CD4-positive, alpha-beta memory T cell (primary cell): ENCODE data around the gene KCNAB2. TPM values are rescaled to one million over a fixed set of nuclear protein-coding genes. Genes with fewer than 3 reads are reported as not detected.

Source experiments
- CTCF ChIA-PET: fragments of 350-600 bp; sonication (Branson Sonifier 250); formaldehyde crosslinking; loops from one replicate; lab custom pipeline; 2021; ENCODE audit warnings: inconsistent platforms; ENCODE audit not compliant: partially characterized antibody; lab: Charles Lee
- POLR2A ChIA-PET: fragments of 350-600 bp; sonication (Branson Sonifier 250); formaldehyde crosslinking; loops from one replicate; lab custom pipeline; 2021; ENCODE audit not compliant: partially characterized antibody; lab: Charles Lee
- DNase-seq, 5 donors: peaks; one replicate each; pipeline versions ENCODE4 v3.0.0 to v3.0.0-alpha.2; 2020 to 2022; ENCODE audit warnings: mixed read lengths in 1 of 5
- H3K27ac ChIP-seq: one replicate; pipeline ENCODE4 v1.7.0; 2013; ENCODE audit warnings: low read depth, low read length
- H3K27me3 ChIP-seq: 2 replicates; pipeline ENCODE4 v1.7.0; 2013; ENCODE audit warnings: mild to moderate bottlenecking, low read length, moderate library complexity; ENCODE audit not compliant: insufficient read depth
- H3K36me3 ChIP-seq: 2 replicates; pipeline ENCODE4 v1.7.0; 2013; ENCODE audit warnings: mild to moderate bottlenecking, low read length, moderate library complexity; ENCODE audit not compliant: insufficient read depth
- H3K4me1 ChIP-seq: 2 replicates; pipeline ENCODE4 v1.7.0; 2013; ENCODE audit warnings: mild to moderate bottlenecking, low read length, moderate library complexity; ENCODE audit not compliant: insufficient read depth
- H3K4me3 ChIP-seq, 2 donors: one replicate each; pipeline ENCODE4 v1.7.0; 2013; ENCODE audit warnings: low read length in 2 of 2, mild to moderate bottlenecking in 1 of 2
- H3K9me3 ChIP-seq, 2 donors: one replicate each; pipeline ENCODE4 v1.7.0; 2013; ENCODE audit warnings: low read length in 2 of 2, control low read depth in 1 of 2; ENCODE audit not compliant: control insufficient read depth in 1 of 2
- H3K27ac Mint-ChIP-seq, 7 donors: one replicate each; pipeline ENCODE4 v1.8.0; 2020 to 2021; ENCODE audit warnings: mixed read lengths in 7 of 7, mild to moderate bottlenecking in 6 of 7, inconsistent platforms in 3 of 7, moderate library complexity in 3 of 7
- H3K27me3 Mint-ChIP-seq, 2 donors: one replicate each; pipeline ENCODE4 v1.8.0; 2020 to 2021; ENCODE audit warnings: mixed read lengths in 2 of 2
- H3K36me3 Mint-ChIP-seq, 2 donors: one replicate each; pipeline ENCODE4 v1.8.0; 2020 to 2021; ENCODE audit warnings: mixed read lengths in 2 of 2, inconsistent platforms in 1 of 2, mild to moderate bottlenecking in 1 of 2
- H3K4me1 Mint-ChIP-seq, 4 donors: one replicate each; pipeline ENCODE4 v1.8.0; 2020 to 2021; ENCODE audit warnings: mixed read lengths in 4 of 4, mild to moderate bottlenecking in 1 of 4
- H3K4me3 Mint-ChIP-seq, 8 donors: one replicate each; pipeline ENCODE4 v1.8.0; 2020 to 2021; ENCODE audit warnings: mixed read lengths in 8 of 8, mild to moderate bottlenecking in 7 of 8, moderate library complexity in 6 of 8, inconsistent platforms in 3 of 8
- H3K9me3 Mint-ChIP-seq, 8 donors: one replicate each; pipeline ENCODE4 v1.8.0; 2020 to 2021; ENCODE audit warnings: mixed read lengths in 8 of 8, mild to moderate bottlenecking in 5 of 8, inconsistent platforms in 3 of 8, moderate library complexity in 1 of 8
- intact Hi-C: fragments of 100-400 bp; cut with micrococcal nuclease; formaldehyde crosslinking; loops from one replicate; pipeline ENCODE4 v1.15.1; 2023
- polyA plus RNA-seq, 2 donors: library from polyadenylated mRNA; unstranded; fragments of 300-500 nt; fragmentation: Illumina TruSeq; gene quantifications; one replicate each; pipeline ENCODE4 v1.2.3, GENCODE V29; 2021
- total RNA-seq, 2 experiments: library from RNA; stranded (reverse); gene quantifications; one replicate each; pipeline ENCODE4 v1.2.3, GENCODE V29; 2021

KCNAB2 gene
- total and polyA plus RNA-seq, 4 experiments from 2014 or later, result 20.9 to 197 (median 121) TPM

DNA sequence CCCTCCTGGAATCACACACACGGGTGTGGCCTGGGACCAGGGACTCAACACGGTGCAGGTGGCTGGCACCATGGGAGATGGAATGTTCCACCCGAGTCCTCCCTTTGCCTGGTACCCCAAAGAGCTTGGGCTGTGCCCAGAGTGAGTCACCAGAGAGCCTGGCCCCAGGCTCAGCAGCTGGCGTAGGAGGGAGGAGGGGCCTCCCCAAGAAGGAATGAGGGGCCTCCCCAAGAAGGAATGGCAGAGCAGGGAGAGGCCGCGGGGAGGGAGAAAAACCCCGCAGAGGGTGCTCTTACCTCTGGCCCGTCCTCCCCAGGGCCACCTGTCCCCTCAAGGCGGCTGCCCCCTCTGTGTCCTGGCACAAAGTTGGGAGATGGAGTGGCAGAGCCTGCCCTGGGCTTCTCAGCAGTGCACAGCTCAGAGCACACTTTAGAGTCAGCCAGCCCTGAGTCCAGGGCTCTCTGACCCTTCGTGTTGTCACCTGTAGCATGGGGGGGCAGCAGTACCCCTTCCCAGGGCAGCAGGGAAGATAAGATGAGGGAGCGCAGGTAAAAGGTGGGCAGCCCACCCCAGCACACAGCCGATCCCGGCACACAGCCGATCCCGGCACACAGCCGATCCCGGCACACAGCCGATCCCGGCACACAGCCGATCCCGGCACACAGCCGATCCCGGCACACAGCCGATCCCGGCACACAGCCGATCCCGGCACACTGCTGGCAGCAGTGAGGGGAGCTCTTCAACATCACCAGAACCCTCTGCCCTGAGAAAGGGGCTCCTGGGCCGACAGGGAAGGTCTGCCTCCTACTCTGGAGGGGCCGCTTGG lies 20.2 kb upstream of the KCNAB2 start:
- H3K4me1 Mint-ChIP-seq, result peaks cover 37 to 66% (median 48%) of the 10 kb centered on the region in 4 donors
- peaks cover 8% of the 10 kb centered on the region for H3K36me3 ChIP-seq
- H3K27me3 ChIP-seq, result no peaks in the 10 kb centered on the region
- no peaks in the 10 kb centered on the region for H3K9me3 ChIP-seq
- H3K36me3 Mint-ChIP-seq, result peaks cover 7 to 29% of the 10 kb centered on the region in 2 donors
- H3K4me1 ChIP-seq, result peaks cover 45% of the 10 kb centered on the region
- intact Hi-C loops, result loop anchor here (1.0 to 10.0 kb wide), 5 partner anchors 33 to 435 kb away; partner anchors contain the start of genes HES3, NPHP4 and RPL22
- peak overlapping the region; percentile 96 to 99 (median 98) for H3K27ac Mint-ChIP-seq
- CTCF ChIA-PET, result interaction anchor here (0.7 to 2.5 kb wide), 5 partner anchors 9 to 32 kb away, joined by 3 to 16 read pairs (median 4); partner anchors contain the start of gene NPHP4
- H3K4me3 ChIP-seq, result peak overlapping the region in 1 of 2 donors; percentile 89
- H3K27ac ChIP-seq, result peak overlapping the region; percentile 89
- peaks cover 0 to 2% (median 0%) of the 10 kb centered on the region in 8 donors for H3K9me3 Mint-ChIP-seq
- no peaks in the 10 kb centered on the region for H3K27me3 Mint-ChIP-seq
- H3K4me3 Mint-ChIP-seq, result peak overlapping the region; percentile 88 to 99 (median 92)
- POLR2A ChIA-PET, result interaction anchor here (0.8 to 6.7 kb wide), 10 partner anchors 9 to 429 kb away, joined by 3 to 179 read pairs (median 4); partner anchors contain the start of gene NPHP4
- DNase-seq, result no peak

DNA sequence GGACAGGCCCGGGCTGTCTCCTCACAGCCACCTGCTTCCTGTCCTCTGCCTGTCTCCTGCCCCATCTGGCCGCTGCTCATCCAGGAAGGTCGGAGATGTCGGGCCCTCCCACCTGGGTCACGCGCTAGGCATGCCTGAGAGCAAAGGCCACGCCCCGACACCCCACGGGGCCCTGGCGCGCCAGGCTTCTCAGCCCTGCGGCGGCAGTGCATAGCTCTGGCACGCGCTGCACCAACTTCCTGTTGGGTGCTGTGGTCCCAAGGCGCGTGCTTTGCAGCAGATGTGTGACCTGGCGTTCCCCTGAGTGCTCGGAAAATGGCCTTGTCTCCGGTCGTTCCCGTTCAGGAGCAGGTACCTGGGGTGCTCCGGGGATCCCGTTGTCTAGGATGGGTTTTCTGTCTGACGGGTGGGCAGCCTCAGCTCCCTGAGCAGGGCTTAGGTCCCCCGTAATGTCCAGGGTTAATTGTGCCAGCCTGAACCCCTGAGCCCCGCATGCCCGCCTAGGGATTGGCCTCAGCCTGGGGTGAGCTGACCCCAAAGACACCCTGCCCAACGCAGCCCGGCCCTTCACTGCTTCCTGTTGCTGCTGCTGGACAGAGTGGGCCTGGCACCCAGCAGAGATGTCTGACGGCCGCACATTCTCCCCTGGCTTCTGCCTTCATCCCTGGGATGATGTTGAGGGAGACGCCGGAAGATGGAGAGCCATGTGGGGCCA lies 19.4 kb upstream of the KCNAB2 start:
- Histone ChIP-seq H3K4me1 (peaks cover 53% of the 10 kb centered on the region), H3K36me3 (peaks cover 8% of the 10 kb centered on the region), H3K9me3 (no peaks in the 10 kb centered on the region), H3K4me3 (peak overlapping the region; percentile 54 to 89), H3K27me3 (no peaks in the 10 kb centered on the region), H3K27ac (peak overlapping the region; percentile 89)
- peaks cover 14 to 35% of the 10 kb centered on the region in 2 donors for H3K36me3 Mint-ChIP-seq
- peak overlapping the region; percentile 88 to 99 (median 92) for H3K4me3 Mint-ChIP-seq
- peak overlapping the region; percentile 96 to 99 (median 98) for H3K27ac Mint-ChIP-seq
- POLR2A ChIA-PET, result interaction anchor here (0.7 to 6.7 kb wide), 12 partner anchors 8 to 428 kb away, joined by 3 to 179 read pairs (median 4); partner anchors contain the start of genes KCNAB2 and NPHP4
- DNase-seq, result peak; percentile 89 to 96 (median 90)
- peaks cover 0 to 2% (median 0%) of the 10 kb centered on the region in 8 donors for H3K9me3 Mint-ChIP-seq
- peaks cover 43 to 74% (median 56%) of the 10 kb centered on the region in 4 donors for H3K4me1 Mint-ChIP-seq
- no peaks in the 10 kb centered on the region for H3K27me3 Mint-ChIP-seq
- CTCF ChIA-PET, result interaction anchor here (0.7 to 2.5 kb wide), 4 partner anchors 8 to 33 kb away, joined by 3 to 16 read pairs (median 4); partner anchors contain the start of gene NPHP4
- intact Hi-C loops, result loop anchor here (1.0 to 10.0 kb wide), 5 partner anchors 34 to 435 kb away; partner anchors contain the start of genes HES3, NPHP4 and RPL22

DNA sequence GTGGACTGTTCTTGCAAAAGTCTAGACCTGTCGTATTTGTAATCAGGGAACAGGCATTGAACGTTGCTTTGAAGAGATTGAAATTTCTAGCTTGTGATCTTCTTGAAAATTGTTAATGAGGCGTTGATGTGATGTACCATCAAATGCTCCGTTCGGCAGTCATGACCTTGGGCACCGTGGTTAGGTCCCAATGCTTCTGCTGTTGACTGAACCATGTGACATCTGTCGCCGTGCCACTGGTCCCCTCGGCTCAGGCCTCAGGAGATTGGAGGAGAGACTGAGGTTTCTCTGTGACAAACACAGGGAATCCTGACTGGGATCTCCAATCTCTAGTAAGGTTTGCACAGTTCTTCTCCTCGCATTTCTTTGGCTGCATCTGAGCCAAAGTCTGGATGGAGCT lies 18.1 kb upstream of the KCNAB2 start:
- DNase-seq, result peak in 3 of 5 donors; percentile 4 to 57 (median 16)
- ChIA-PET CTCF (interaction anchor here (2.5 kb wide), 1 partner anchor 34 kb away, joined by 16 read pairs; the partner anchor contains the start of gene NPHP4), POLR2A (interaction anchor here (0.6 to 6.7 kb wide), 8 partner anchors 9 to 179 kb away, joined by 3 to 179 read pairs (median 5); partner anchors contain the start of genes KCNAB2, NPHP4 and RNF207)
- peaks cover 0 to 1% (median 0%) of the 10 kb centered on the region in 8 donors for H3K9me3 Mint-ChIP-seq
- H3K27ac Mint-ChIP-seq, result peak overlapping the region; percentile 96 to 99 (median 98)
- H3K4me1 Mint-ChIP-seq, result peaks cover 44 to 80% (median 62%) of the 10 kb centered on the region in 4 donors
- H3K4me3 Mint-ChIP-seq, result peak overlapping the region; percentile 88 to 99 (median 92)
- no peaks in the 10 kb centered on the region for H3K9me3 ChIP-seq
- H3K36me3 ChIP-seq, result peaks cover 8% of the 10 kb centered on the region
- peak overlapping the region; percentile 89 for H3K27ac ChIP-seq
- peak overlapping the region; percentile 54 to 89 for H3K4me3 ChIP-seq
- no peaks in the 10 kb centered on the region for H3K27me3 ChIP-seq
- H3K27me3 Mint-ChIP-seq, result no peaks in the 10 kb centered on the region
- intact Hi-C loops, result loop anchor here (2.0 to 10.0 kb wide), 4 partner anchors 53 to 433 kb away; partner anchors contain the start of genes HES3 and RPL22
- peaks cover 64% of the 10 kb centered on the region for H3K4me1 ChIP-seq
- peaks cover 14 to 38% of the 10 kb centered on the region in 2 donors for H3K36me3 Mint-ChIP-seq

DNA sequence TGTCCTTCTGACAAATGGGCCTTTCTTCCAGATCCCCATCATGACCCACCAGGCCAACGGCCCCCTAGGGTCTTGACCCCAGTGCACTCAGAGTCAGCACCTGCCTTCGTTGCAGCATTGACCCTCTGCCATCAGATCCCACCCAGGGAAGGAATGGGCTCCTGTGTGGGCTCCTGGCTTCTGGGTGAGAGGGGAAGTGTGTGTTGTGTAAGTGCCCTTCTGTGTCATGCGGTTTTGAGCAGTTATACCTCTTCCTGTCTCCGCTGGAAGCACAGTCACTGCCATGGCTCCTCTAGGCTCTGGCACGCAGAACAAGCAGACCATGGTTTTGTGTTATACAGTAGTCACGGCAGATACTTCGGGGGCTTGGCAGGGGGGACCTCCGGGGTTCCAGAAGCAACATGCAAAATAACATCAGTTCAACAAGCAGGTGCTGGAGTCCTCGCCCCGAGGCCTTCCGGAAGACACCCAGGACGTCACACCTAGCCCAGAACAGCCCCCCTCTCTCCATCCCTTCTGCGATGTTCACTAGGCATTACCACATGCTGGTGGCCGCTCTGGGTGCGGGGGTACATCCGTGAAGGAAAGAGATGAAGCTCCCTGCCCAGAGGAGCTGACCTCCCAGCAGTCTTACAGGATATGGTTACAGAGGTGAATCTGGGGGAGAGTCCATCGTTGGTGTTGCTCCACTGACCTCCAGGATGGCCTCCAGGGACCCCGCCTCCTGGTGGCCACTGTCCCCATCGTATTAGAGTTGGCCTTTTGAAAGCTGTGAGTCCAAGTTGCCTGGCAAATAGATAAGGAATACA lies 17.4 kb upstream of the KCNAB2 start:
- intact Hi-C loops, result loop anchor here (10.0 kb wide), 3 partner anchors 53 to 217 kb away; partner anchors contain the start of genes HES3 and RPL22
- H3K4me1 Mint-ChIP-seq, result peaks cover 51 to 86% (median 69%) of the 10 kb centered on the region in 4 donors
- Histone ChIP-seq H3K4me3 (peak overlapping the region; percentile 54 to 89), H3K27me3 (no peaks in the 10 kb centered on the region), H3K4me1 (peaks cover 70% of the 10 kb centered on the region), H3K27ac (peak overlapping the region; percentile 89), H3K9me3 (no peaks in the 10 kb centered on the region), H3K36me3 (peaks cover 8% of the 10 kb centered on the region)
- peaks cover 0 to 1% (median 0%) of the 10 kb centered on the region in 8 donors for H3K9me3 Mint-ChIP-seq
- peak; percentile 73 to 86 (median 77) for DNase-seq
- H3K4me3 Mint-ChIP-seq, result peak overlapping the region; percentile 88 to 99 (median 92)
- H3K36me3 Mint-ChIP-seq, result peaks cover 14 to 44% of the 10 kb centered on the region in 2 donors
- POLR2A ChIA-PET, result interaction anchor here (1.0 to 6.7 kb wide), 9 partner anchors 8 to 179 kb away, joined by 3 to 179 read pairs (median 6); partner anchors contain the start of genes NPHP4 and RNF207
- CTCF ChIA-PET, result interaction anchor here (1.0 to 1.5 kb wide), 3 partner anchors 24 to 177 kb away, joined by 3 to 6 read pairs (median 4); partner anchors contain the start of gene RNF207
- peak overlapping the region; percentile 96 to 99 (median 98) for H3K27ac Mint-ChIP-seq
- H3K27me3 Mint-ChIP-seq, result no peaks in the 10 kb centered on the region

DNA sequence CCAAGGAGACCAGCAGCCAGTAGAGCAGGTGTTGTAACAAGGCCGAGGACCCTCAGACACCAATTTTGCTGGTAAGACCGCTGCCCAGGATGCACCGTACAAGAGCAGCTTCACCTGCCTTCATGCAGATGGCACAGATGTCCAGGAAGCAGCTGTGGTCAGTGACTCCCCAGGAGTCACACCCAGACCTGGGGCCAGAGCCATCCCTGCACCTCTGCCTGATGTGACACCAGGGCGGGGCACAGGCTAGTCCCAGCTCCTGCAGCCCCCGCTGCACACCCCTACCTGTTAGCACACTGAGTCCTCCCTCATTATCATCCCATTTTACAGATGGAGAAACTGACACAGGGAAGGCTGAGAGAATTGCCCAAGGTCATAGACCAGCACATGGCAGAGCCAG lies 16.3 kb upstream of the KCNAB2 start:
- Mint-ChIP-seq H3K9me3 (peaks cover 0 to 1% (median 0%) of the 10 kb centered on the region in 8 donors), H3K4me3 (peak overlapping the region in 7 of 8 donors; percentile 35 to 93 (median 50)), H3K27me3 (no peaks in the 10 kb centered on the region), H3K4me1 (peaks cover 53 to 96% (median 72%) of the 10 kb centered on the region in 4 donors), H3K27ac (peak overlapping the region; percentile 30 to 96 (median 80)), H3K36me3 (peaks cover 14 to 46% of the 10 kb centered on the region in 2 donors)
- intact Hi-C loops, result loop anchor here (10.0 kb wide), 3 partner anchors 55 to 215 kb away; partner anchors contain the start of genes HES3 and RPL22
- ChIA-PET CTCF (interaction anchor here (1.0 to 1.5 kb wide), 3 partner anchors 36 to 176 kb away, joined by 3 to 6 read pairs (median 4); partner anchors contain the start of gene RNF207), POLR2A (interaction anchor here (1.0 to 6.7 kb wide), 4 partner anchors 23 to 170 kb away, joined by 3 to 179 read pairs (median 4); partner anchors contain the start of gene NPHP4)
- no peak for DNase-seq
- Histone ChIP-seq H3K36me3 (peaks cover 8% of the 10 kb centered on the region), H3K4me1 (peaks cover 81% of the 10 kb centered on the region), H3K27me3 (no peaks in the 10 kb centered on the region), H3K9me3 (no peaks in the 10 kb centered on the region), H3K4me3 (no peak overlapping the region), H3K27ac (peak overlapping the region; percentile 89)
